ENCODE data around the gene RNF150.

RNF150 gene

GRCh38 chr4:141130947-141131605 lies 2.2 kb downstream of the RNF150 start:
- no peak for DNase-seq

GRCh38 chr4:141127884-141128283 lies 5.4 kb downstream of the RNF150 start:
- no peak for DNase-seq

GRCh38 chr4:141126769-141127168 lies 6.5 kb downstream of the RNF150 start:
- DNase-seq, result no peak

GRCh38 chr4:141124224-141124623 lies 9.0 kb downstream of the RNF150 start:
- DNase-seq, result no peak

GRCh38 chr4:141121768-141122454 lies 11.4 kb downstream of the RNF150 start:
- DNase-seq, result no peak

GRCh38 chr4:141121101-141121500 lies 12.2 kb downstream of the RNF150 start:
- no peak for DNase-seq

- no peak for DNase-seq
These were observed 13.2 kb downstream of the RNF150 start for GRCh38 chr4:141120036-141120593.

- DNase-seq, result no peak
These were observed 14.2 kb downstream of the RNF150 start for GRCh38 chr4:141119071-141119470.

- DNase-seq, result no peak
These were observed 14.9 kb downstream of the RNF150 start for GRCh38 chr4:141118381-141118780.

GRCh38 chr4:141117935-141118334 lies 15.3 kb downstream of the RNF150 start:
- no peak for DNase-seq

GRCh38 chr4:141109983-141110382 lies 23.3 kb downstream of the RNF150 start:
- no peak for DNase-seq

GRCh38 chr4:141107927-141108326 lies 25.3 kb downstream of the RNF150 start:
- DNase-seq, result no peak

- DNase-seq, result no peak
These were observed 30.9 kb downstream of the RNF150 start for GRCh38 chr4:141102367-141102766.

GRCh38 chr4:141101511-141101910 lies 31.8 kb downstream of the RNF150 start:
- no peak for DNase-seq

- no peak for DNase-seq
These were observed 33.9 kb downstream of the RNF150 start for GRCh38 chr4:141099326-141099725.

- DNase-seq, result no peak
These were observed 35.1 kb downstream of the RNF150 start for GRCh38 chr4:141098163-141098562.

GRCh38 chr4:141090473-141090872 lies 42.8 kb downstream of the RNF150 start:
- DNase-seq, result no peak

GRCh38 chr4:141081921-141082395 lies 51.3 kb downstream of the RNF150 start:
- no peak for DNase-seq

- DNase-seq, result no peak
These were observed 52.6 kb downstream of the RNF150 start for GRCh38 chr4:141080668-141081067.

- DNase-seq, result no peak
These were observed 53.8 kb downstream of the RNF150 start for GRCh38 chr4:141079393-141079930.

- no peak for DNase-seq
These were observed 54.4 kb downstream of the RNF150 start for GRCh38 chr4:141078871-141079270.

- DNase-seq, result no peak
These were observed 55.6 kb downstream of the RNF150 start for GRCh38 chr4:141077611-141078225.

- DNase-seq, result no peak
These were observed 57.7 kb downstream of the RNF150 start for GRCh38 chr4:141075553-141075952.
